ENCODE results near the gene ZNF408. TPM values are rescaled to one million over a fixed set of nuclear protein-coding genes. Genes with fewer than 3 reads are reported as not detected.

The ZNF408 gene
- total and polyA plus RNA-seq, 2 of the 13 experiments (the other 11 are each of a cell fraction or from before 2014, with no cell fraction given), result 11.2 to 12.5 TPM

DNA sequence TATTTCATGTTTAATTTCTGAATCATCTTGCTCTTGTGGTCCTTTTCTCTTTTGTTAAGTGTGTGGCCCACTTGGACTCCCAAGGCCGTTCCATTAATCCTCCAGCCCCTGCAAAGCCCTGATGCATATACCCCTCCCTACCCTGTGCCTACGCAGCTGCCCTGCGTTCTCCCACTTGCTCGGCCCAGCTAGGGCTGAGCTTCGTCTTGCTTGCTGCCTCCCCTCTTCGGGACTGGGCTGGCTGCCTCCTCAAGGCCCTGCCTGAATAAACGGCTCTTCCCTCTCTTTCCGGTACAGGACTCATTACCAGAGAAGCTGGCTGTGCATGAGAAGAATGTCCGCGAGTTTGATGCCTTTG is 28.9 kb upstream of the ZNF408 start:
- in situ Hi-C loops (cut with HindIII; ENCODE audit: extremely low pct_ligation_motif_present, low pct_unique_long_range_greater_than_20kb), result no loop called here
- TF ChIP-seq CENPBD1 (CRISPR knock-in tag; IDR thresholded peaks at IDR 0.05; ENCODE audit: borderline replicate concordance, low read depth), result no peak
- TF ChIP-seq, protein P1, sequence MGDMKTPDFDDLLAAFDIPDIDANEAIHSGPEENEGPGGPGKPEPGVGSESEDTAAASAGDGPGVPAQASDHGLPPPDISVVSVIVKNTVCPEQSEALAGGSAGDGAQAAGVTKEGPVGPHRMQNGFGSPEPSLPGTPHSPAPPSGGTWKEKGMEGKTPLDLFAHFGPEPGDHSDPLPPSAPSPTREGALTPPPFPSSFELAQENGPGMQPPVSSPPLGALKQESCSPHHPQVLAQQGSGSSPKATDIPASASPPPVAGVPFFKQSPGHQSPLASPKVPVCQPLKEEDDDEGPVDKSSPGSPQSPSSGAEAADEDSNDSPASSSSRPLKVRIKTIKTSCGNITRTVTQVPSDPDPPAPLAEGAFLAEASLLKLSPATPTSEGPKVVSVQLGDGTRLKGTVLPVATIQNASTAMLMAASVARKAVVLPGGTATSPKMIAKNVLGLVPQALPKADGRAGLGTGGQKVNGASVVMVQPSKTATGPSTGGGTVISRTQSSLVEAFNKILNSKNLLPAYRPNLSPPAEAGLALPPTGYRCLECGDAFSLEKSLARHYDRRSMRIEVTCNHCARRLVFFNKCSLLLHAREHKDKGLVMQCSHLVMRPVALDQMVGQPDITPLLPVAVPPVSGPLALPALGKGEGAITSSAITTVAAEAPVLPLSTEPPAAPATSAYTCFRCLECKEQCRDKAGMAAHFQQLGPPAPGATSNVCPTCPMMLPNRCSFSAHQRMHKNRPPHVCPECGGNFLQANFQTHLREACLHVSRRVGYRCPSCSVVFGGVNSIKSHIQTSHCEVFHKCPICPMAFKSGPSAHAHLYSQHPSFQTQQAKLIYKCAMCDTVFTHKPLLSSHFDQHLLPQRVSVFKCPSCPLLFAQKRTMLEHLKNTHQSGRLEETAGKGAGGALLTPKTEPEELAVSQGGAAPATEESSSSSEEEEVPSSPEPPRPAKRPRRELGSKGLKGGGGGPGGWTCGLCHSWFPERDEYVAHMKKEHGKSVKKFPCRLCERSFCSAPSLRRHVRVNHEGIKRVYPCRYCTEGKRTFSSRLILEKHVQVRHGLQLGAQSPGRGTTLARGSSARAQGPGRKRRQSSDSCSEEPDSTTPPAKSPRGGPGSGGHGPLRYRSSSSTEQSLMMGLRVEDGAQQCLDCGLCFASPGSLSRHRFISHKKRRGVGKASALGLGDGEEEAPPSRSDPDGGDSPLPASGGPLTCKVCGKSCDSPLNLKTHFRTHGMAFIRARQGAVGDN (CRISPR knock-in tag; IDR thresholded peaks at IDR 0.05), result no peak
- TF ChIP-seq ARNT2 (CRISPR knock-in tag; IDR thresholded peaks at IDR 0.05; ENCODE audit: low read depth), result no peak
- TF ChIP-seq, protein P2, sequence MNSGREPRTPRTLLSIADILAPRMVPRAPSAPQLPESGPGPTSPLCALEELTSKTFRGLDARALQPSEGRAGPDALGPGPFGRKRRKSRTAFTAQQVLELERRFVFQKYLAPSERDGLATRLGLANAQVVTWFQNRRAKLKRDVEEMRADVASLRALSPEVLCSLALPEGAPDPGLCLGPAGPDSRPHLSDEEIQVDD (CRISPR knock-in tag; IDR thresholded peaks at IDR 0.05; ENCODE audit: borderline replicate concordance), result no peak
- TF ChIP-seq YY1 (IDR thresholded peaks at IDR 0.05; ENCODE audit: insufficient read depth, insufficient replicate concordance, low read depth, low read length), result no peak
- TF ChIP-seq SMARCE1 (IDR thresholded peaks at IDR 0.05; ENCODE audit: borderline replicate concordance), result no peak
- TF ChIP-seq SP4 (CRISPR knock-in tag; IDR thresholded peaks at IDR 0.05), result no peak
- TF ChIP-seq, protein P3, sequence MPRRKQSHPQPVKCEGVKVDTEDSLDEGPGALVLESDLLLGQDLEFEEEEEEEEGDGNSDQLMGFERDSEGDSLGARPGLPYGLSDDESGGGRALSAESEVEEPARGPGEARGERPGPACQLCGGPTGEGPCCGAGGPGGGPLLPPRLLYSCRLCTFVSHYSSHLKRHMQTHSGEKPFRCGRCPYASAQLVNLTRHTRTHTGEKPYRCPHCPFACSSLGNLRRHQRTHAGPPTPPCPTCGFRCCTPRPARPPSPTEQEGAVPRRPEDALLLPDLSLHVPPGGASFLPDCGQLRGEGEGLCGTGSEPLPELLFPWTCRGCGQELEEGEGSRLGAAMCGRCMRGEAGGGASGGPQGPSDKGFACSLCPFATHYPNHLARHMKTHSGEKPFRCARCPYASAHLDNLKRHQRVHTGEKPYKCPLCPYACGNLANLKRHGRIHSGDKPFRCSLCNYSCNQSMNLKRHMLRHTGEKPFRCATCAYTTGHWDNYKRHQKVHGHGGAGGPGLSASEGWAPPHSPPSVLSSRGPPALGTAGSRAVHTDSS (CRISPR knock-in tag; conservative IDR thresholded peaks at IDR 0.05), result no peak
- TF ChIP-seq GATAD1 (CRISPR knock-in tag; IDR thresholded peaks at IDR 0.05), result no peak
- TF ChIP-seq GATA4 (IDR thresholded peaks at IDR 0.05; ENCODE audit: borderline replicate concordance, low read depth), result no peak
- no peak for TF ChIP-seq ZKSCAN8 (CRISPR knock-in tag; IDR thresholded peaks at IDR 0.05; ENCODE audit: borderline replicate concordance)
- TF ChIP-seq ZNF510 (CRISPR knock-in tag; IDR thresholded peaks at IDR 0.05; ENCODE audit: low read depth), result no peak
- TF ChIP-seq PAWR (CRISPR knock-in tag; IDR thresholded peaks at IDR 0.05; ENCODE audit: borderline replicate concordance), result no peak
- TF ChIP-seq ZNF670 (CRISPR knock-in tag; IDR thresholded peaks at IDR 0.05; ENCODE audit: borderline replicate concordance), result no peak
- no peak for TF ChIP-seq GRHL1 (CRISPR knock-in tag; conservative IDR thresholded peaks at IDR 0.05)
- no peak for TF ChIP-seq FOXO1 (CRISPR knock-in tag; IDR thresholded peaks at IDR 0.05)
- Histone ChIP-seq H3K9ac (ENCODE audit: insufficient read depth, low read depth, low read length) (no peak overlapping the region), H4K20me1 (ENCODE audit: insufficient read depth, low read length) (no peaks in the 10 kb centered on the region), H3K4me2 (ENCODE audit: low read depth, low read length) (no peak overlapping the region), H3K27ac (ENCODE audit: extremely low read length, insufficient read depth, low read length) (no peak overlapping the region), H3K4me3 (replicated peaks in 1 of 3; ENCODE audit: insufficient read depth in 1 of 3, low read depth in 2 of 3, low read length in 3 of 3) (no peak overlapping the region), H3K36me3 (replicated peaks in 1 of 2; ENCODE audit: control insufficient read depth in 1 of 2, insufficient read depth in 2 of 2, low read length in 2 of 2) (peaks cover 36 to 60% of the 10 kb centered on the region in 2 experiments; a peak in 4 of 5 replicates), H3K9me3 (ENCODE audit: low read length) (no peaks in the 10 kb centered on the region), H3K79me2 (ENCODE audit: insufficient read depth, low read length) (no peaks in the 10 kb centered on the region), H3K4me1 (ENCODE audit: insufficient read depth, low read length) (peaks cover 27% of the 10 kb centered on the region), H3K27me3 (ENCODE audit: control insufficient read depth in 1 of 2, insufficient read depth in 2 of 2, low read length in 2 of 2) (no peaks in the 10 kb centered on the region), H2AFZ (ENCODE audit: low read length) (no peak overlapping the region)
- ChIA-PET CTCF (ENCODE audit: low intra/inter-chr PET ratio, low total read pairs) (no interaction called here), POLR2A (interaction anchor here (1.5 to 2.6 kb wide), 2 partner anchors 48 to 154 kb away, joined by 3 to 8 read pairs; partner anchors contain the start of gene F2)
- FAIRE-seq, result no peak
- no peak for DNase-seq (ENCODE audit: low spot score)
- no TSS peak for BruUV-seq (replicated peaks)
- WGBS (ENCODE audit: low lambda C conversion rate), result 95% methylated on average over 10 of the region's 10 CpGs
- intact Hi-C loops (cut with micrococcal nuclease; ENCODE audit: unreplicated experiment), result loop anchor here (5.0 kb wide), 1 partner anchor 45 kb away; the partner anchor contains the start of gene F2
- no peak for ATAC-seq
